AG04449 (cell line): ENCODE measurements around the gene IGFBP6.
"Not testable (repeated sequence)": the region's sequence is repeated elsewhere in the genome, so short reads cannot be mapped to it uniquely, and the experiment has no call there.

Source experiments
- CTCF ChIA-PET: fragments of 350-600 bp; formaldehyde crosslinking; extraction: SDS; loops from one replicate; lab custom pipeline; 2021; ENCODE audit warnings: antibody characterized with exemption; lab: Yijun Ruan, JAX
- POLR2A ChIA-PET: fragments of 400-600, 350-600 bp; formaldehyde crosslinking; extraction: SDS; loops from one replicate; lab custom pipeline; 2020; ENCODE audit warnings: antibody characterized with exemption, inconsistent platforms; lab: Yijun Ruan, JAX
- DNase-seq: peaks from one replicate; pipeline ENCODE4 v3.0.0-alpha.2; 2010; ENCODE audit warnings: low read depth, low spot score
- H3K4me3 ChIP-seq: 2 replicates; pipeline ENCODE4 v1.5.1; 2011; ENCODE audit warnings: low read depth, mild to moderate bottlenecking, control low read depth, low read length
- CTCF ChIP-seq: IDR thresholded peaks from one replicate; pipeline ENCODE4 v1.5.1; 2011; ENCODE audit warnings: mild to moderate bottlenecking, moderate library complexity, low read length, control low read depth, inconsistent platforms; ENCODE audit not compliant: insufficient read depth; ENCODE audit errors: missing control alignments

Gene IGFBP6

DNA sequence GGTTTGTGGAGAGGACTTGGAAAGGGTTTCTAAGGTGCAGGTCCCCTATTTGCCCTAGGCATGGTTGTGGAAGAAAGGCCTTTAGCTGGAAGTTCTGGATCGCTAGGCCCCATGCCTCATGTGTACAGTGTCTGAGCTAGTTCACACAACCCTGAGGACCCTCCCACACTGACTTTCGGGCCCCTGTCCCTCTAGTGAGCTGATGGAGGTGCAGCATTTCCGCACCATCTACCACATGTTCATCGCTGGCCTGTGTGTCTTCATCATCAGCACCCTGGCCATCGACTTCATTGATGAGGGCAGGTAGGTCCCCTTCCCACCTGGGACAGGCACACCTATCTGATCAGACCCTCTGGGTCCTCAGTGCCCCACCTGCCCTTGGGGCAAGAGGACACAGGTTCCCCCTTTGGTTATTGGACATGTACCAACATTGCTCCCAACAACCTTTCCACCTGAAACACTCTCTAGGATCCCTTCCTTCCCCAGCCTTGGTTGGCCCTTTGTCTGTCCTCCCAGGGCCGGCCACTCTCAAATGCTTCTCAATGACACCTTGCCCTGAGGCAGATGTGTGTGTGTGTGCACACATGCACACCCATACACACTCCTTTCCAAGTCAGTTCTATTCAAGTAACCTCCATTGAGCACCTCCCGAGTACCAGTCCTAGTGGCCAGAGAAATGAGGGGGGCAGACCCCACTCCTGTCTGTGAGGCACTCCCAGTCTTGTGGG is 8.4 kb downstream of the IGFBP6 start:
- H3K4me3 ChIP-seq: no peak overlapping the region
- POLR2A ChIA-PET: no interaction called here
- no peak for DNase-seq
- TF ChIP-seq CTCF: no peak
- CTCF ChIA-PET: interaction anchor here (20.8 kb wide), 1 partner anchor 31 kb away, joined by 655 read pairs; the partner anchor contains the start of gene SPRYD3

DNA sequence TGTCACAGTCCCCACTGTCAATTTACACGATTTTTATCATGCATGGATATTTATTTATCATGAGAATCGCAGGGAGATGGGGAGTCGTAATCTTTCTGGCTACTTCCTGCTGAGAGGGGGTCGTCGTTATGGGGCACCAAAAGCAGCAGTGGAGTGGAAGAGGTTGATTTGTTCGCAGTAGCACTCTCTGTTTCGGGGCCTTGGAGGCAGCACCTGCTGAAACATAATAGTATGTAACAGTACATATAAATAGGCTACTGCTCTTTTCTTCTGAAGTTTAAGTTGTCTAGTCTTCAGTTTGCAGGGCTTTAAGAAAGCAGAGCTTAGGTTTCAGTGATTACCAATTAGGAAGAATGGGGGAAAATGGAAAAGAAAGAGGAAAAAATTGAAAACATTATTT is 9.7 kb downstream of the IGFBP6 start:
- no peak for DNase-seq
- ChIA-PET CTCF (interaction anchor here (0.9 to 20.8 kb wide), 2 partner anchors 8 to 32 kb away, joined by 3 to 655 read pairs; partner anchors contain the start of gene SPRYD3), POLR2A (no interaction called here)
- no peak overlapping the region for H3K4me3 ChIP-seq
- TF ChIP-seq CTCF: no peak

- DNase-seq, H3K4me3 ChIP-seq, POLR2A ChIA-PET: not testable (repeated sequence)
- CTCF ChIA-PET: interaction anchor here (0.7 to 2.2 kb wide), 2 partner anchors 13 to 56 kb away, joined by 3 to 8 read pairs; no protein-coding TSS in a partner anchor
Measured at GRCh38 chr12:53112431-53112830, 15.0 kb downstream of the IGFBP6 start.

- H3K4me3 ChIP-seq: no peak overlapping the region
- CTCF ChIA-PET: interaction anchor here (4.7 kb wide), 1 partner anchor 14 kb away, joined by 25 read pairs; the partner anchor contains the start of gene IGFBP6
- no peak for DNase-seq
- POLR2A ChIA-PET: no interaction called here
- TF ChIP-seq CTCF: no peak
Measured at GRCh38 chr12:53113136-53113705, 15.8 kb downstream of the IGFBP6 start.

DNA sequence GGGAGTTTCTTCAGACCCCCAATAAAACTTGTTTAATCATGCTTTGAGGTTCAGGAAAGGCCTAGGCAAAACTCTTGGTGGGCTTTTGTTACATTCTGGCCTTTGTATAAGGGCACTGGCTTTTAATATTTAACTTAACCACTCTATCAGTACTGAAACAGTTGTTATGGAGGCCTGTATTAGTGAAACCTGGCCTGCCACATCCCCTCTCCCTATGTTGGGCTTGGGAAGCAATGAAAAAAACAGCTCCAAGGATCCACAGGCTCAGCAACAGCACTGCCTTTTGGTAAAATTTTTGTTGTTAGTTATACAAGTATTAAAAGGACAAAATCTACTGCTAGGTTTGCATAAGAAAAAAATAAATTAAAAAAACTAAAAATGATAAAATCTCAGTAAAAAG is 16.5 kb downstream of the IGFBP6 start:
- no peak for DNase-seq
- no peak for TF ChIP-seq CTCF
- no peak overlapping the region for H3K4me3 ChIP-seq
- ChIA-PET POLR2A (no interaction called here), CTCF (interaction anchor here (0.6 to 4.7 kb wide), 2 partner anchors 14 to 46 kb away, joined by 3 to 25 read pairs; partner anchors contain the start of gene IGFBP6)

DNA sequence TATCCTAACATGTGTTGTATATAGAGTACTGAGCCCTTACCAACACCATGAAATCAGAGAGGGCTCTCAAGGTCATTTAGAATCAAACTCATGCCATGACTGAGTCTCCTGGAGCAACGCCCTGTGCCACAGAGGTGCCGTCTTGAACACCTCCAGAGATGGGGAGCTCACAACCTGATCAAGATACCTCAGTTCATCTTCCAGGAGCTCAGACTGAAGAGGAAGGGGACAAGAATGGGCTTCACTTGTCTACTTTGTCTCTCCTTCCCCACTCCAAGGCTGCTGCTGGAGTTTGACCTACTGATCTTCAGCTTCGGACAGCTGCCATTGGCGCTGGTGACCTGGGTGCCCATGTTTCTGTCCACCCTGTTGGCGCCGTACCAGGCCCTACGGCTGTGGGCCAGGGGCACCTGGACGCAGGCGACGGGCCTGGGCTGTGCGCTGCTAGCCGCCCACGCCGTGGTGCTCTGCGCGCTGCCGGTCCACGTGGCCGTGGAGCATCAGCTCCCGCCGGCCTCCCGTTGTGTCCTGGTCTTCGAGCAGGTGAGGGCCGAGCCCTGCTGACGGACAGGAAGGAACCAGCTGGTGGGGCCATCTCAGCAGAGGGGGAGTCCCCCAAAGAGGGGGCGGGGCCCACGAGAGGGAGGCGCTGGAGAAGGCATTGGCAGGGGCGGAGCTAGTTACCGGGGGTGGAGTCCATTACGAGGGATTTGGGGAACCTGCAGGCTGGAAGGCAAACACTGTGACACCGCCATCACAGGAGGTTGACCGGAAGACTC is 17.8 kb downstream of the IGFBP6 start:
- CTCF ChIA-PET: interaction anchor here (4.7 kb wide), 1 partner anchor 16 kb away, joined by 25 read pairs; the partner anchor contains the start of gene IGFBP6
- no peak for DNase-seq
- POLR2A ChIA-PET: no interaction called here
- H3K4me3 ChIP-seq: no peak overlapping the region
- TF ChIP-seq CTCF: no peak
